Activated CD4-positive, alpha-beta T cell treated with anti-CD3 and anti-CD28 coated beads, Interleukin-10, Interleukin-2, amounts not matched to agents 100 ng/mL and 50 ng/mL, durations not matched to agents 16 hours and 8 hours (primary cell): ENCODE results near the gene DMKN.

Experiments
- DNase-seq: peaks from one replicate; pipeline ENCODE4 v3.0.0-alpha.2; 2020

Gene DMKN, protein sequence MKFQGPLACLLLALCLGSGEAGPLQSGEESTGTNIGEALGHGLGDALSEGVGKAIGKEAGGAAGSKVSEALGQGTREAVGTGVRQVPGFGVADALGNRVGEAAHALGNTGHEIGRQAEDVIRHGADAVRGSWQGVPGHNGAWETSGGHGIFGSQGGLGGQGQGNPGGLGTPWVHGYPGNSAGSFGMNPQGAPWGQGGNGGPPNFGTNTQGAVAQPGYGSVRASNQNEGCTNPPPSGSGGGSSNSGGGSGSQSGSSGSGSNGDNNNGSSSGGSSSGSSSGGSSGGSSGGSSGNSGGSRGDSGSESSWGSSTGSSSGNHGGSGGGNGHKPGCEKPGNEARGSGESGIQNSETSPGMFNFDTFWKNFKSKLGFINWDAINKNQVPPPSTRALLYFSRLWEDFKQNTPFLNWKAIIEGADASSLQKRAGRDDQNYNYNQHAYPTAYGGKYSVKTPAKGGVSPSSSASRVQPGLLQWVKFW

DNA sequence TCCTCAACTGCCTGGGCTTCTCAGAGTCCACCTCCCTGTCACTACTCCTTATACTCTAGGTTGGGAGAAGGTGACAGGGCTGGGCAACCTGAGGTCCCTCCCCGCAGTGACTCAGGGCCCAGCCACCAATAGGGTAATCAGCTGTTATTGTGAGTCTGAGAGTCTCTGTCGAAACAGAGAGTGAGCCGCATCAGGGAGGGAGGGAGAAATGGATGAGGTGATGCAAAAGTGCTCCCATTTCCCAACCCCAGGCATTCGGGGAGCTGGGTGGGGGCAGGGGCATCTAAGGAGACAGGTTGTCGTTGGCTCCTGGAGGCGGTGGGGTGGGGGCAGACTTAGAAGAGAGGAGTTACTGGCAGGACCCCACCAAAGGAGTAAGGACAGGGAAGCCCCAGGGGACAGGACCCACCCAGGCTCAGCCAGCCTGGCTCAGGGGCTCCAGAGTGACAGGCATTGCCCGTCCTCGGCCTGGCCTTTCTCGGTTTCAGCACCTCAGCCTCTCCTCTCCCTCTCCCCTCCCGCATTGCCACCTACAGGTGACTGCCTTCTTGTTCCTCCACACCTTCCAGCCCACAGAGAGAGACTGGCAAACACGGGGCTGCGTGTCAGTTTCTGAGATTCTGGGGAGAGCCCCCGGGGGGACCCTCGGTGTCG lies at the start of gene DMKN:
Gene DMKN, minus strand, starts transcription at position 22 of the 654 bp plus-strand sequence. CDS start 174 bp downstream, outside the sequence.
- DNase-seq = no peak

DNA sequence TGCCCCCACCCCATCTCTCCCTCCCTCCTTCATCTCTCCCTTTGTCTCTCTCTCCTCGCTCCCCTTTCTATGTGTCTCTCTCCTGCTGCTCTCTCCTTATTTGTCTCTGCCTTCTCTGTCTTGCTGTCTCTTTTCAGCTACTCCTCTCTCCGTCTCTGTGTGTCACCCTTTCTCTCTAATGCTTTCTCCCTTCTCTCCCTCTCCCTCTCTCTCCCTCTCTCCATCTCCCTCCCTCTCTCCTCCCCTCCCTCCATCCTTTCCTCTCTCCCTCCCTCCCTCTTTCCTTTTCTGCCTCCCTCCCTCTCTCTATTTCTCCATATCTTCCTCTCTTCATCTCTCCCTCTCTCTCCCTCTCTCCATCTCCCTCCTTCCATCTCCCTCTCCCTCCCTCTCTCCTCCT lies 49.3 kb upstream of the DMKN start:
- DNase-seq = no peak

DNA sequence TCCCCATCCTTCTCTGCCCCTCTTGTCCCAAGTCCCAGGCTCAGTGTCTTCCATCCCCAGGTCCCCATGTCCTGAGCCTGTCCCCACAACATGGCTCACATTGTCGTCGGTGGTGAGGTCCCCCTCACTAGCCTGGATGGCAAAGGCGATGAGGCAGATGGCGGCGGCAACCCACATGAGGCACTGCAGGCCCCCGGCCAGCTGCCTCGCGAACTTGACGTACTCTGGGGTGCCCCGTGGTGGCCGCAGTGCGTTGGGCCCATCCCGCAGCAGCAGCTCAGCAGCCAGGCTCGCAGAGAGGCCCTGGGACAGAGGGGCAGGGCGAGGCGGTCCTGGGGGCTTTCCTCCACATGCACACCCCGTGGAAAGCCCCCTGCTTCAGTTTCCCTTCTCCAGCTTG lies 48.9 kb upstream of the DMKN start:
- DNase-seq = no peak

DNA sequence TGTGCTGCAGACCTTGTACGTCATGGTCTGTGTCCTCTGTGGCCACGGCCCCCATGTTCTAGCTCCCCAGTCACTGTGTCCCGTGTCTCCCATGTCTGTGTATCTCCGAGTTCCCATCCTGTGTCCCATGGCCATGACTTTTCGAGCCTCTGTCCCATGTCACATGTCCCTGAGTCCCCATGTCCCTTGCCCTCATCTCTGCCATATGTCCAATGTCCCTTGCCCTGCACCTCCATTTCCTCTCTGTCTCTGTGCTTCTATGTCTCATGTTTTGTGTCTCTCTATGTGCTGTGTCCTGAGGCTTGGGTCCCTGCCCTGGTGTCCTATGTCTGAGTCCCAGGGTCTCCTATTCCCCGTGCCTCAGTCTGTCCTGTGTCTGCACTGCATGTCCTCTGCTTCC lies 48.0 kb upstream of the DMKN start:
- DNase-seq = no peak

DNA sequence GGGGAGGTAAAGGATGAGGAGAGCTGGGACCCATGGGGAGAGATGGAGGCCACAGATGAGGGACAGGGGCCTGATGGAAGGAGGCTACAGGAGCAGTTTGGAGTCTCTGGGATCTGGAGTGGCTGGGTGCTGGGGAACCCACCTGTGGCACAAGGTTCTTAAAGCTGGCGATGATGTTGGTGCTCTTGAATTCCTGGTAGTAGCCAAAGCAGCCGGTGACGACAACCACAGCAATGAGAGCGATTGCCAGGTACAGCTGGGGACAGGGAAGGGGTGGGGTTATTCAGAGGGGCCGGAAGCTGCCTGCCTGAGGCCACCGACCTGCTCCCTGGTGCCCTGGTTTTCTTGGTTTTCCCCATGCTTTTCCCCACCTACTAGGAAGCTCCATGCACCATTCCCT lies 47.2 kb upstream of the DMKN start:
- DNase-seq = no peak

DNA sequence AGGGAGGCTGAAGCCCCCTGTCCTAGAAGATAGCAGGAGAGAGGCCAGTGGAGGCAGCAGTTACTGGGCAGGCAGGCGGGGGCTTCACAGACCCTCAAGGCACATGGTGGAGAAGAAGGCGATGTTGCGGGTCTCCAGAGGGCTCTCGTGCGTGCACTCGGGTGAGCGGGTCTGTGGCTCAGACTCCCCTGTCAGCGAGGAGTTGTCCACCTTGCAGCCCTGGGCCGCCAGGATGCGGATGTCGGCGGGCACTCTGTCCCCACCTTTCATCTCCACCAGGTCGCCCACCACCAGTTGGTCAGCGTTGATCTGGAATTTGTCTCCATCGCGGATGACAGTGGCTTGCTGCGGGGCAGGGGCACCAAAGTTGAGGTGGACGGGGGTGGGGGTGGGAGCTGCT lies 46.8 kb upstream of the DMKN start:
- no peak for DNase-seq

DNA sequence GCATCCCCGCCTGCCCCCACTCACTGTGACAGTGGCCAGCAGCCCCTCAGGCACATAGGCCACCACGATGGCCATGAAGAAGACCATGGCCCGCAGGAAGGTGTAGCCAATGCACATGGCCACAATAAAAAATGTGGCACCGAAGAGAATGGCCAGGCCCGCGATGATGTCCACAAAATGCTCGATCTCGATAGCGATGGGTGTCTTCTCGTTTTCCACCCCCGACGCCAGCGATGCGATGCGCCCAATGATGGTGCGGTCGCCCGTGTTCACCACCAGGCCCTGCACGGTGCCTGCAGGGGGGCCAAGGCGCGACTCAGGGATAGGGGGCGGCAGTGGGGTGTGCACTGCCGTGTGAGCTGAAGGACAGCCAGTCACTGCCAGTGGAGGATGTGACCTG lies 46.3 kb upstream of the DMKN start:
- no peak for DNase-seq

DNA sequence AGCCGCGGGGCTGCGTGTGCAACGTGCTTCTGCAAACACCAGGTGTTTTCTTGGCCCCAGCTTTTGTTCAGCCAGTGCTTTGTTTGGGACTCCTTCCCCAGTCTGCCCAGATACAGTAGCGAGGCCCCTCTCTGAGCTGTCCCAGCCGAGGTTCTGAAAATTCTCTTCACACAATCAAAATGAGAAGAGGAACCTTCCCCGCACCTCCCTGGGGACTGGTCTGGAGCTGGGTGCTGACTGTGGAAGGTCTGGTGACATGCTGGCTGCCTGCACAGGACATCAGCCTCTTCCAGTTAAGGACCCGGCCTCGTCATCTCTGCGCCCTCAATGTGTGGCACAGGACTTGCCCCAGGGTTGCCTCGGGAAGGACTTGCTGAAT lies 45.8 kb upstream of the DMKN start:
- no peak for DNase-seq

DNA sequence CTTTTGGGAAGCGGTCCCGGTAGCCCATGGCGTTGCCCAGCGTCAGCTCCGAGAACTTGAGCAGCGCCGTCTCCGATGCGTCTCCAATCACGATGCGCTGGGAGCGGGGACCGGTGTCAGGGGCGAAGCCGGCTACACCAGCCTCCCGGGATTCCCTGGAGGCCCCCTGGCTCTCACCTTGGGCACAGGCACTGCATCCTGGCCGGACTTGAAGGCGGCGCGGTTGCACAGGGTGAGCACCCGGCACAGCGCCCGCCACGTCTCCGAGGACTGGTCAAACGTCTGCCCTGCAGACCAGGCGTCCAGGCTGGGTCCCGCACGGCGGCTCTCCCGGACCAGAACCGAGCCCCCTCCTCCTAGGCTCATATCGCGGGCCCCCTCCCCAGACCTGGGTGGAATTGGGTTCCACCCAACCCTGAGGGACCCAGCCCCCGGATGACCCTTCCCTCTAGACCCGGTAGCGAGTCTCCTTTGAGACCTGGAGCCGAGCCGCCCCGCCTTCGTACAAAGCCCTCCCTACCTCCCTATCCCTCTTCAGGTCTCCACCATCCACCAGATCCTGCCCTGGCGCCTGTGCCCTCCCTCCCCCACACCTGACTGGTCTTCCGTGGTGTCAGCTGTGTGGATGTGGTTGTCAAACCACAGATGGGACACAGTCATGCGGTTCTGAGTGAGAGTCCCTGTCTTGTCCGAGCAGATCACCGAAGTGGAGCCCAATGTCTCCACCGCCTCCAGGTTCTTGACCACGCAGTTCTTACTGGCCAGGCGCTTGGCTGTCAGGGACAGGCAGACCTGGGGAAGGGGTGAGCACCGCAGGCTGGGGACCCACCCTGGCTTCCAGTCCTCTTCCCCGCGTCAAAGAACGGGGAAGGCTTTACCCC lies 45.2 kb upstream of the DMKN start:
- DNase-seq = no peak

DNA sequence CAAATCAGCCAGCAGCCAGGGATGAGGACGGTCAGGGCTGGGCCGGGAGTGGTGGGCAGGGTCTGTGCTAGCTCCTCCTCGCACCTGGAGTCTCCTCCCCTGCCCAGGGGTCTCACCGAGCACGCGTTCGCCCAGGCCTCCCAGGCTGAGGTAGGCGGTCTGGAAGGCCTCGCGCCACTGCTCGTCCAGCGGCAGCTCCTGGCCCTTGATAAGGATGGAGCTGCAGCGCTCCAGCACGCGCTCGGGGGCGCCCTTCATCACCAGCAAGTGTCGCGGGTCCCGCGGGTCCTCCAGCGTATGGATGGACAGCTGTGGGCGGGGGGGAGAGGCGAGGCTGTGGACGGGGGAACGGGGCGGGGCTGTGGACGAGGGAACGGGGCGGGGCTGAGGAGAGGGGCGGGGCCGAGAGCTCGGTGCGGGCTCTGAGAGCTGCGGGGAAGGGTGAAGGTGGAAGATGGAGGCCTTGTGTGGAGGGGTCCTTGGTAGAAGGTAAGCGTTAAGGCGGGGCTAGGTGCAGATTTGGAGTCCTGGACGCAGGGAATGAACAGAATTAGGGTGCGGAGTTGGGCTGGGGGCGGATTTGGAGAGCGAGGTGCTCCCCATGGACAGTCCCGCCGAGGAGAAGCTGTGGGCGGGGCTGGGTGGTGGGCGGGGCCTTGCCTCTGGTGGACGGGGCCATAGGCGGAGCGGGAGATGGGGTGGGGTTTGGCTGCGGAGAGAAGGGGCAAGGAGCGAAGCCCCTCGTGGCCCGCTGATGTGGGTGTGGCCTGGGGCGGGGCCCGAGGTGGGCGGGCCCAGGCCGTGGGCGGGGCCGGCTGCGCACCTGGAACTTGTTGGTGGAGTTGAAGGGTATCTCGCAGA lies 44.3 kb upstream of the DMKN start:
- DNase-seq = peak; percentile 44

DNA sequence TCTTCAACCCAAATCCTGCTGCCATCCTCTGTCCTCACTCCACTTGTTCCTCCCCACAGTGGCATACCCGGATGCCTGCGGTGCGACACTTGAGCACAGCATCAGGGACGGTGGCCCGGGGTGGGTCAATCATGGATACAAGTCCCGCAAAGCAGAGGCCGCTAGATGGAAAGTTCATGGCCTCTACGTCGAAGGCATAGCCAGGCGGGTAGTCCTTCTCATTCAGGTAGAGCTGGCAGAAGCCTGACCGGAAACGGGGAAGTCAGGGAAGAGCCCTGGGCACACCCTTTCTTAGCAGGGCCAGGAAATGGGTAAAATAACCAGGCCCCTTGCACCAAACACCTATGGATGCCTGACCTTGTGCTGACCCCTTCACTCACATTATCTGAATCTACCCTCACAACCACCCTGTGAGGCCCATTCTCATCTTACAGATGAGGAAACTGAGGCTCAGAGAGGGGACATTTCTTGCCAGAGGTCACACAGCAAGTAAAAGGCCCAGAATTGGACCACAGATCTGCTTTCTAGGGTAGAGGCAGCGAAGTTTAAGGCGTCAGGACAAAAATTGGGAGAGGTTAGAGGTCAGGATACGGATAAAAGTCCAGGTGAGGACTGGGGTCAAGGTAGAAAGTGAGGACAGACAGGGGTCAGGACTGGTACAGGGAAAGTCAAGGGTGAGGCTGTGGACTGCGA lies 43.5 kb upstream of the DMKN start:
- DNase-seq = no peak

DNA sequence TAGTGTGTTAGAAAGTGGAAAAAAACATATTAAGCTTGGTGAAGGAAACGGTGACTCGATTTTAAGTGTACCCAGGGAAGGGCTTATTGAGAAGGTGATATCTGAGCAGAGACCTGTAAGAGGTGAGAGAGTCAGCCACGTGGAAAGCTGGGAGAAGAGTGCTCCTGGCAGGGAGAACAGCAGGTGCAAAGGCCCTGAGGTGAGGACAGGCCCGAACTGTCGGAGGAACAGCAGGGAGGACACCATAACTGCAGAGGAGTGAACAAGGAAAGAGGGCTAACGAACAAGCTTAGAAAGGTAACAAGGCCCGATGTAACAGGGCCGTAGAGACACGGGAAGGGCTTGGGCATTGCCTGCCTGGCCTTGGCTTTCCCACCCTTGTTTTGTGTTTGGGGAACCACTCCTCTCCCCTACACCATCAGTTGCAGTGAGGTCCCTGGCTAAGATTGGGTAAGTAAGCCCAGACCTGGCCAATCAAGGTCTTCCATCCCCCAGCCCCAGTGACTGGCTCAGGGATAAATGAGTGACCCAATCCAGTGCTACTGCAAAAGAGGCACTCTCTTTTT lies 42.7 kb upstream of the DMKN start:
- no peak for DNase-seq

DNA sequence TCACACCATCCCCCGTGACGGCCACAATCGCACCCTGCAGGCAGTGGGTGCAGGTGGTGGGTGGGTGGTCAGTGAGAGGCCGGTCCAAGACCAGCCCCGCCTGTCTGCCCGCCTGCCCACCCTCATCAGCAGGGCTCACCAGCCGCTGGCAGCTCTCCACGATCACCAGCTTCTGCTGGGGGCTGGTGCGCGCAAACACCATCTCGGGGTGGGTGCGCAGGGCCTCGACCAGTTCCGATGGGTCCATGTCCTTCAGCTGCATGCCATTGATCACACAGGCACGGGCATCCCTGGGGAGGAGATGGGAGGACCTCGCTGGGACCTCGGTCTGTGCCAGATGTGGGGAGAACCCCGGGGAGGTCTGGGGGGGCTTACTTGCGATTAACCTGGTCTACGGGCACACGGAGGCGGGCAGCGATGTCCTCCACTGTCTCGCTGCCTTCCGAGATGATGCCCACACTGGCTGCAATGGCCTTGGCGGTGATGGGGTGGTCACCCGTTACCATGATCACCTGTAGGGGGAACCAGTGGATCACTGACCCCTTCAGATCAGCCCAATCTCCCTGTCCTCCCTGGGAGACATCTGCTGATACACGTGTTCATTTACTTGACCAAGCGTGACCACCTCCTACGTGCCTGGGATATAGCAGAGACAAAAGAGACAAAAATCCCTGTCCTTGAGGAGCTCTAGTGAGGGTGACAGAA lies 42.0 kb upstream of the DMKN start:
- peak; percentile 26 for DNase-seq

DNA sequence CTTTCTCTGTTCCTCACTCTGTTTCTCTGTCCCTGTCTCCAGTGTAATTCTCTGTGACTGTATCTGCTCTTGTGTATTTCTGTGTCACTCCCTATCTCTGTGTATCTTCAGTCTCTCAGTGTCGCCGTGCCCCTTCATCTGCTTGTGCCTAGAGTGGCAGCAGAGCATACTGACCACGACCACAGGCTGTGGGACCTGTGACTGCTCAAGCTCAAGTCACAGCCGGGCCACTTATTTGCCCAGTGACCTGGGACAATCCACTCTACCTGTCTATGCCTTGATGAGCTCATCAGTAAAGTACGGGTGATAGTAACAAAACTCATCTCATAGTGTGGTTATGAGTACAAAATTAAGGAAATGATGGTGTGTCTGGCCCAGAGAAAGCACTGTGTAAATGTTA lies 40.6 kb upstream of the DMKN start:
- DNase-seq = no peak

DNA sequence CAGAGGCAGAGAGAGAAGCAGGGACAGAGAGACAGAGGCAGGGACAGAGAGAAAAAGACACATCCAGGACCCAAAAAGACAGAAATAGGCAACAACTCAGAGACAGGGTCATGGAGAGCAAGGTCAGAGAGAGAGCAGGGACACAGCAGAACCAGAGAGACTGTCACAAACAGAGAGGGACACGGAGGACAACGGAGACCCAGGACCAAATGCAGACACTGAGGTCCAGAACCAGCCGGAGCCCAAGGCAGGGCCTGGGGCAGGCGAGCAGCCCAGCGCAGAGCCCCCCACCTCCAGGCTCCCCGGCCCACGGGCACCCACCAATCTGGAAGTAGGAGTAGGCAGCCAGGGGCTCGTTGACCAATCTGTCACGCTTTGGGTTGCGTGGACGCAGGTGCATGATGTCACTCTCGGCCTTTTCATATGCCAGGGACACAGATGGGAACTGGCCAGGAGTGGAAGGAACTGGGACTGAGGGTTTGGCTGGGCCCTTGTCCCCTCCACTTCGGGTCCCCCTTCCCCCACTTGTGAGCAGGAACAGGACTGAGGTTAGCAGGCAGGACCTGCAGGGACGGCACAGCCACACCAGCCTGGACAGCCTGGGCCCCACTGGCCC lies 40.0 kb upstream of the DMKN start:
- DNase-seq = no peak

DNA sequence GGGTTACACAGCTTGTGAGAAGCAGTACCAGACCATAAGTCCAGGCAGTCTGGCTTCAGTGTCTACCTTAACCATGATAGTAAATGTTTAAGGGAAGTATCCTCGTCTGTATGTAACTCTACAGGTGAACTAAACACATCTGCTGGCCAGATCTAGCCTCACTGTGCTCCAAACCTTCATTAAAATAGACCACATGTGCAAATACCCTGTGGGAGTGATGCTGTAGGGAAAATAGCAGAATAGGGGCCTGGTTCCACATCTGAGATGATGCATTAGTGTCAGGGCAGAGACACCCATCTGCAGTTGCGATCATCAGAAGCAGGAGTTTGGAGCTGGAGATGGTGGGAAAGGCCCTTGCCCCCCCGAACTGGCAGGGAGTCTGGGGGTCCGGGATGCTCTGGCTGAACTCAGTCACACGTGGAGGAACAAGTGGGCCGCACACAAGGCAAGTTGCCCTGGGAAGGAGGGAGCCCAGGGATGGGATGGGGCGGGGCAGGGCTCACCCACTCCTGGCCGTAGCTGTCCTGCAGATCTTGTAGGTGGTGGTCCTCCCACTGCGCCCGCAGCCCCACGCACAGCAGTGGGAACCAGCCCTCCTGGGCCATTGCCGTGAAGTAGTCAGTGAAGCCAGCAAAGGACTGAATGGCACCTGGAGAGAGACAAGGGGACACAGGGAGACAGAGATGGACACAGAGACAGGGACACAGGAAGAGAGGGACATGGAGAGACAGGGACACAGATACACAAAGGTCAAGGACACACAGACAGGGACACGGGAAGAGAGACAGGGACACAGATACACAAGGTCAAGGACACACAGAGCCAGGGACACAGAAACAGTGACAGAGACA lies 39.3 kb upstream of the DMKN start:
- no peak for DNase-seq

DNA sequence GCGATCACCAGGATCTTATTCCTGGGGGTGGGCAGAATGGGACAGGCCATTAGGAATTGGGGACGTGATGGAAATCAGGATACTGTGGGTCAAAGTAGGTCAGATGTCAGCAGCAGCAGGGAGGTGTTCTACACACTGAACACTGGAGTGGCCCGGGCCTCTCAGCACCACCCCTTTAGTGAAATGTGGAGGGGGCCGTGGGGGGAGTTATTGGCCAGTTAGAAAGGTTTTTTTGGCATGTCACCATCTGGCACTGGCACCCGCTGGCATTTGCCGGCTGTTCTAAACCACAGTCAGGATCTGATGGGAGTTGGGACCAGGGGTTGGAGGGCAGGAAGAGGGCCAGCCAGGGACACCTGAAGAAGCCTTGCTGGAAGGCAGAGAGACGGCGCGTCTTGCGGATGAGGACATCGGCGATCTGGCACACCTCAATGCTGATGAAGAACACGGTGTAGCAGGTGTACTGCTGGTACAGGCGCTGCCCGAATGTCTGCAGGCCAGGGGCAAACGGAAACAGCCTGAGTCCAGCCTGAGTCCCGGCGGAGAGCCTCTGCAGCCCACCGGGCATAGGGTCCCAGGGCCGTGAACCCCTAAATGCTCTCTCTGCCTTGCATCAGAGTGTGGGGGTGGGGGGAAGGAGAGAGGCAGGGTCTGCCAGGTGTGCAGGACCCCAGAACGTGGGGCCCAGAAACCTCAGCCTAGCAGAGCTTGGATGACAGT lies 37.8 kb upstream of the DMKN start:
- DNase-seq = no peak

DNA sequence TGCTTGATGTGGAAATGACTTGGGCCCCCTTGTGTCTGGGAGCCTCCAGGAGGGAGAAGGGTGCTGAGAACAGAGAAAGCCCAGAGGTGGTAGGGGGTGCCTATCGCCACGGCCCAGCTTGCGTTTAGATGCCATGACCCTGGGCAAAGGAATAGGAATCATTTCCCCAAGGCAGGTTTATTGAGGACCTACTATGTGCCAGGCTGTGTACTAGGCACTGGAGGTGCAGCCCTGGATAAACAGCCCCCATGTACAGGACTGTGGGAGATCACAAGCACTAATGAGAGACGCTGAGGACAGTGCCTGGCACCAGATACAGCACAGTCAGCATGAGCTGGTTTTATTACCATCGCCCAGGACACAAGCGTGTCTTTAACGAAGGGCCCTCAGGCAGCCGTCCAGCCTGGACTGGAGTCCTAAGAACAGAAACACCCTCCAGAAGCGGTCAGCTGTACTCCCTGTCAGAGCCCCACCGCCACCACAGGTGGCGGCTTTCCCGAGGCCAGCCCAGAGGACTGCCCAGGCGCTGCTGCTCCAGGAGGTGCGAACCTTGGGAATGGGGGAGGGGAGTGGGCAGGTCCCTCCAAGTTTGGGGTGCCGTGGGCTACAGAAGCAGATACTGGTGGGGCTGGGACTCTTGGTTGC lies 36.6 kb upstream of the DMKN start:
- DNase-seq = no peak
